DOHH2 (cell line): Measurements from ENCODE around the gene DNAAF5.

Experiments
- EZH2phosphoT487 ChIP-seq: fragments of 200-600 bp; sonication (generic); IDR thresholded peaks from 2 replicates; pipeline ENCODE4 v1.6.1; 2017; ENCODE audit warnings: borderline replicate concordance, mild to moderate bottlenecking, antibody characterized with exemption, low read length, moderate library complexity, mixed read lengths
- TF ChIP-seq, protein P1 (sequence below): fragments of 200-600 bp; sonication (generic); IDR thresholded peaks from one replicate; pipeline ENCODE4 v1.5.1; 2014; ENCODE audit warnings: antibody characterized with exemption, mild to moderate bottlenecking, low read depth, low read length; ENCODE audit not compliant: poor library complexity, severe bottlenecking

DNA sequence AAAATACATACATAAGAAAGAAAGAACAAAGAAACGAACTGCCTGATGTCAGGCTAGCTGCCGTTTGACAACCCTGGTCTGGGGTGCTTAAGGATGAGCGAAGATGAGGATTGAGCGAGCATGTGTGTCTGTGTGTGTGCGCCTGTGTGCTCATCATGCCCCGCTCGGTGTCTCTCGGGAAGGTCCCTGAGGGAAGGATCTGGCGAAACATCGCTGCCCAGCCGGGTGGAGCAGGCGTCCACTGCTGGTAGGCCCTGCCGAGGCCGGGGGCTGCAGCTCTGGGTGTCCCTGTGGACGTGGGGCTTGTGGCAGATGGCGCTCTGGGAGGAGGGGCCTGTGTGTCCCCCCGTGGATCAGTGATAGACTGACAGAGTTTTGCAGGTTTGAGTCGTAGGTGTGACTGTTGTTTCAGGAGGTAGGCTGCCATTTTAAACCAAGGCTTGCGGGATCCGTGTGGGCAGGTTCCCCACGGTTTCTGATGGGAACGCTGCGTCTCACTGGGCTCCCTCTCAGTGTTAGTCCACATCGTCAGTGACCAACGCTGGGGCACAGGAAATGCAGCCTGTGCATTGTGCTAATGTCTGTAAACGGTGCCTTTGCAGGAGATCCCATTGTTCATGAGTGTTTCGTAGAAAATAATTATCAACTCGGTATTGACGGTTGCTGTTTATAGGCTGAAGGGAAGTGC, 99.9 kb downstream of the DNAAF5 start:
- TF ChIP-seq, protein P1, sequence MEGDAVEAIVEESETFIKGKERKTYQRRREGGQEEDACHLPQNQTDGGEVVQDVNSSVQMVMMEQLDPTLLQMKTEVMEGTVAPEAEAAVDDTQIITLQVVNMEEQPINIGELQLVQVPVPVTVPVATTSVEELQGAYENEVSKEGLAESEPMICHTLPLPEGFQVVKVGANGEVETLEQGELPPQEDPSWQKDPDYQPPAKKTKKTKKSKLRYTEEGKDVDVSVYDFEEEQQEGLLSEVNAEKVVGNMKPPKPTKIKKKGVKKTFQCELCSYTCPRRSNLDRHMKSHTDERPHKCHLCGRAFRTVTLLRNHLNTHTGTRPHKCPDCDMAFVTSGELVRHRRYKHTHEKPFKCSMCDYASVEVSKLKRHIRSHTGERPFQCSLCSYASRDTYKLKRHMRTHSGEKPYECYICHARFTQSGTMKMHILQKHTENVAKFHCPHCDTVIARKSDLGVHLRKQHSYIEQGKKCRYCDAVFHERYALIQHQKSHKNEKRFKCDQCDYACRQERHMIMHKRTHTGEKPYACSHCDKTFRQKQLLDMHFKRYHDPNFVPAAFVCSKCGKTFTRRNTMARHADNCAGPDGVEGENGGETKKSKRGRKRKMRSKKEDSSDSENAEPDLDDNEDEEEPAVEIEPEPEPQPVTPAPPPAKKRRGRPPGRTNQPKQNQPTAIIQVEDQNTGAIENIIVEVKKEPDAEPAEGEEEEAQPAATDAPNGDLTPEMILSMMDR, result no peak
- TF ChIP-seq EZH2phosphoT487, result no peak
